GM19467 (cell line): Measurements from ENCODE around the gene LEF1.

Experiments used
- ATAC-seq: cut with Tn5 transposase; IDR thresholded peaks from one replicate; pipeline ENCODE4 v1.9.1; 2021; ENCODE audit warnings: mild to moderate bottlenecking, moderate library complexity; ENCODE audit not compliant: unreplicated experiment

Gene LEF1

GRCh38 chr4:108168671-108169523 is at the start of gene LEF1:
Gene LEF1 (minus strand): TSS chr4:108168932. CDS start chr4:108167767, 1,165 bp downstream.
- peak; percentile 41 for ATAC-seq

GRCh38 chr4:108216510-108216909 is 47.8 kb upstream of the LEF1 start:
- no peak for ATAC-seq

- no peak for ATAC-seq
Observed at GRCh38 chr4:108215055-108215454, 46.3 kb upstream of the LEF1 start.

- no peak for ATAC-seq
Observed at GRCh38 chr4:108213723-108214122, 45.0 kb upstream of the LEF1 start.

- no peak for ATAC-seq
Observed at GRCh38 chr4:108213308-108213707, 44.6 kb upstream of the LEF1 start.

GRCh38 chr4:108210989-108211835 is 42.5 kb upstream of the LEF1 start:
- no peak for ATAC-seq

- no peak for ATAC-seq
Observed at GRCh38 chr4:108209489-108209888, 40.8 kb upstream of the LEF1 start.

GRCh38 chr4:108205859-108206258 is 37.1 kb upstream of the LEF1 start:
- ATAC-seq, result no peak

- ATAC-seq, result no peak
Observed at GRCh38 chr4:108204518-108204917, 35.8 kb upstream of the LEF1 start.

GRCh38 chr4:108203377-108203776 is 34.6 kb upstream of the LEF1 start:
- ATAC-seq, result no peak

GRCh38 chr4:108201774-108202173 is 33.0 kb upstream of the LEF1 start:
- no peak for ATAC-seq

GRCh38 chr4:108199881-108200280 is 31.1 kb upstream of the LEF1 start:
- no peak for ATAC-seq

- no peak for ATAC-seq
Observed at GRCh38 chr4:108193886-108194672, 25.3 kb upstream of the LEF1 start.

GRCh38 chr4:108192935-108193334 is 24.2 kb upstream of the LEF1 start:
- no peak for ATAC-seq

GRCh38 chr4:108192056-108192455 is 23.3 kb upstream of the LEF1 start:
- no peak for ATAC-seq

GRCh38 chr4:108191269-108191914 is 22.7 kb upstream of the LEF1 start:
- no peak for ATAC-seq

- ATAC-seq, result no peak
Observed at GRCh38 chr4:108188770-108189169, 20.0 kb upstream of the LEF1 start.

GRCh38 chr4:108185252-108185651 is 16.5 kb upstream of the LEF1 start:
- ATAC-seq, result no peak

- ATAC-seq, result no peak
Observed at GRCh38 chr4:108184453-108185049, 15.8 kb upstream of the LEF1 start.

- ATAC-seq, result no peak
Observed at GRCh38 chr4:108181704-108182103, 13.0 kb upstream of the LEF1 start.
